ENCODE data around the gene ROR1. TPM values are rescaled to one million over a fixed set of nuclear protein-coding genes. Genes with fewer than 3 reads are reported as not detected.

Gene ROR1
- total RNA-seq, 4 donors from 2014 or later = 10.6 to 21.7 (median 15.1) TPM

DNA sequence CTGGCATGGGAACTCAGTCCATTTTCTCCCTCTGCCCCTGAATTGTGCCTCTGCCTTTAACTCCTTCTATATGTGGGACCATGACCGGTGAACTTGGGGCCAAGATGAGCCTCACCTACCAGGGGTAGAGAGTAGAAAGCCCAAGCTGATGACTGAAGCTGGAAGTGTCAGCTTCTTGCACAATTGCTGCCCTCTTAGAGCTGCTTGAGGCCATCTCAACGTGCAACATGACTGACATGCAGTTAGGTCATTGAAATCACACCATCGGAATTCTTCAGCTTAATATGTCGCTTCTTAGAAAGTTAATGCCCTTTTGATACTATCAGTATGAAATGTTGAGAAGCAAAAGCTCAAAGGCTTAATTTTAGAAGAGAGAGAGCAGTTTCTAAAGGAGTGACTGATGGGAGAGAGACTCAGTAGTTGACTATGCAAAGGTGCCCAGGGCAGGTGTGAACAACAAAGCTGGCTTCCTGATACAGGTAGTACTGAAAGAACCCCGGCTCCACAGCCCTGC lies 340.3 kb downstream of the ROR1 start:
- DNase-seq (ENCODE audit: low spot score in 2 of 2) = no peak
- 89% methylated on average over 5 of the region's 5 CpGs for WGBS
- no peaks in the 10 kb centered on the region for H3K36me3 ChIP-seq
- no peak overlapping the region for H3K27ac ChIP-seq
- no peaks in the 10 kb centered on the region for H3K27me3 ChIP-seq
- no peaks in the 10 kb centered on the region for H3K9me3 ChIP-seq
- H3K4me1 ChIP-seq = peaks cover 5% of the 10 kb centered on the region
- TF ChIP-seq CTCF (IDR thresholded peaks at IDR 0.05) (no peak), POLR2A (IDR thresholded peaks at IDR 0.05) (no peak), EP300 (IDR thresholded peaks at IDR 0.05) (no peak), POLR2AphosphoS5 (IDR thresholded peaks at IDR 0.05) (no peak)
- H3K4me3 ChIP-seq = no peak overlapping the region

GRCh38 chr1:64116537-64116936 lies 342.7 kb downstream of the ROR1 start:
- no peak for TF ChIP-seq CTCF (IDR thresholded peaks at IDR 0.05)
- no peak for TF ChIP-seq POLR2AphosphoS5 (IDR thresholded peaks at IDR 0.05)
- no peak for TF ChIP-seq EP300 (IDR thresholded peaks at IDR 0.05)
- TF ChIP-seq POLR2A (IDR thresholded peaks at IDR 0.05) = no peak
- no peak for DNase-seq (ENCODE audit: low spot score in 2 of 2)
- Histone ChIP-seq H3K9me3 (no peaks in the 10 kb centered on the region), H3K4me1 (peaks cover 5% of the 10 kb centered on the region), H3K27ac (no peak overlapping the region), H3K27me3 (no peaks in the 10 kb centered on the region), H3K36me3 (no peaks in the 10 kb centered on the region), H3K4me3 (no peak overlapping the region)
- WGBS = 44% methylated on average over 5 of the region's 5 CpGs

GRCh38 chr1:64117492-64117891 lies 343.7 kb downstream of the ROR1 start:
- H3K36me3 ChIP-seq = no peaks in the 10 kb centered on the region
- no peak for DNase-seq (ENCODE audit: low spot score in 2 of 2)
- no peaks in the 10 kb centered on the region for H3K27me3 ChIP-seq
- 100% methylated on average over 1 of the region's 1 CpG for WGBS
- H3K9me3 ChIP-seq = no peaks in the 10 kb centered on the region
- TF ChIP-seq CTCF (IDR thresholded peaks at IDR 0.05) (no peak), EP300 (IDR thresholded peaks at IDR 0.05) (no peak), POLR2A (IDR thresholded peaks at IDR 0.05) (no peak), POLR2AphosphoS5 (IDR thresholded peaks at IDR 0.05) (no peak)
- no peak overlapping the region for H3K27ac ChIP-seq
- H3K4me1 ChIP-seq = peaks cover 5% of the 10 kb centered on the region
- no peak overlapping the region for H3K4me3 ChIP-seq

- WGBS = 90% methylated on average over 1 of the region's 1 CpG
- Histone ChIP-seq H3K4me1 (no peaks in the 10 kb centered on the region), H3K27me3 (no peaks in the 10 kb centered on the region), H3K9me3 (no peaks in the 10 kb centered on the region), H3K4me3 (no peak overlapping the region), H3K27ac (no peak overlapping the region), H3K36me3 (no peaks in the 10 kb centered on the region)
- TF ChIP-seq POLR2A (IDR thresholded peaks at IDR 0.05) (no peak), CTCF (IDR thresholded peaks at IDR 0.05) (no peak), POLR2AphosphoS5 (IDR thresholded peaks at IDR 0.05) (no peak), EP300 (IDR thresholded peaks at IDR 0.05) (no peak)
- DNase-seq (ENCODE audit: low spot score in 2 of 2) = no peak
Observed at GRCh38 chr1:64121766-64122385, 348.1 kb downstream of the ROR1 start.

DNA sequence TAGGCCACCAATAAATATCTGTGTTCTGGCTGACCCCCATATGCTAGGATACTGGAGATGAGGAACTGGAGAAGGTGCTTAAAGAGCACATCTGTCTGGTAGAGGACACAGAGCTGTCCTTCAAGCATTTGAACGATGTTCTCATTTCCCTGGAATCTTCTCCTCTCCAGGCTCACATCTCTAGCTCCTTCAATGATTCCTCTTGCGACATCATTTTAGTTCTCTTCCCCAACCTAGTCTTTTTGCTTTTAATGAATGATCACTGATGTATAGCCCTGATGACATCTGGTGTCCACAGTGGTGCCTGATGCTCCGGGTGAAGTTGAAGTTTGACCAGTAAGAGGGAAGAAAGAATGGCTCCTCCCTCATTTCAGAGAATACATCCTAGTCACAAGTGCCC lies 348.8 kb downstream of the ROR1 start:
- no peak for TF ChIP-seq EP300 (IDR thresholded peaks at IDR 0.05)
- no peak for TF ChIP-seq CTCF (IDR thresholded peaks at IDR 0.05)
- TF ChIP-seq POLR2A (IDR thresholded peaks at IDR 0.05) = no peak
- no peak for TF ChIP-seq POLR2AphosphoS5 (IDR thresholded peaks at IDR 0.05)
- no peaks in the 10 kb centered on the region for H3K9me3 ChIP-seq
- no peak overlapping the region for H3K27ac ChIP-seq
- H3K36me3 ChIP-seq = no peaks in the 10 kb centered on the region
- no peak for DNase-seq (ENCODE audit: low spot score in 2 of 2)
- H3K4me3 ChIP-seq = no peak overlapping the region
- no peaks in the 10 kb centered on the region for H3K4me1 ChIP-seq
- H3K27me3 ChIP-seq = no peaks in the 10 kb centered on the region
- 94% methylated on average over 3 of the region's 3 CpGs for WGBS

Data from suprapubic skin (tissue), 4 donors.